ENCODE measurements around the gene GABARAPL1.

Gene GABARAPL1

GRCh38 chr12:10196210-10196609 lies 16.5 kb upstream of the GABARAPL1 start:
- no peak for TF ChIP-seq RAD21 (IDR thresholded peaks at IDR 0.05; ENCODE audit: low read depth)
- TF ChIP-seq NFIC (IDR thresholded peaks at IDR 0.05) = no peak
- no peak for TF ChIP-seq ZBTB7A (IDR thresholded peaks at IDR 0.05; ENCODE audit: low read depth)
- TF ChIP-seq TAF1 (IDR thresholded peaks at IDR 0.05; ENCODE audit: low read depth) = no peak
- no peak for TF ChIP-seq YY1 (IDR thresholded peaks at IDR 0.05; ENCODE audit: low read depth)
- TF ChIP-seq MAX (IDR thresholded peaks at IDR 0.05) = no peak
- TF ChIP-seq CEBPB (IDR thresholded peaks at IDR 0.05) = no peak
- no peak for TF ChIP-seq FOXM1 (IDR thresholded peaks at IDR 0.05; ENCODE audit: borderline replicate concordance, low read depth)
- TF ChIP-seq TEAD4 (IDR thresholded peaks at IDR 0.05) = no peak
- no peak for TF ChIP-seq USF1 (IDR thresholded peaks at IDR 0.05)

- TF ChIP-seq YY1 (IDR thresholded peaks at IDR 0.05; ENCODE audit: low read depth) (no peak), FOXM1 (IDR thresholded peaks at IDR 0.05; ENCODE audit: borderline replicate concordance, low read depth) (no peak), CEBPB (IDR thresholded peaks at IDR 0.05) (no peak), ZBTB7A (IDR thresholded peaks at IDR 0.05; ENCODE audit: low read depth) (no peak), TCF12 (IDR thresholded peaks at IDR 0.05; ENCODE audit: low read depth) (no peak), RAD21 (IDR thresholded peaks at IDR 0.05; ENCODE audit: low read depth) (no peak), EP300 (IDR thresholded peaks at IDR 0.05; ENCODE audit: borderline replicate concordance) (no peak), EGR1 (IDR thresholded peaks at IDR 0.05) (no peak), REST (IDR thresholded peaks at IDR 0.05; ENCODE audit: low read depth) (no peak), NFIC (IDR thresholded peaks at IDR 0.05) (no peak), TAF1 (IDR thresholded peaks at IDR 0.05; ENCODE audit: low read depth) (no peak), TEAD4 (IDR thresholded peaks at IDR 0.05) (no peak), CREB1 (IDR thresholded peaks at IDR 0.05; ENCODE audit: low read depth) (no peak), MAX (IDR thresholded peaks at IDR 0.05) (no peak), USF1 (IDR thresholded peaks at IDR 0.05) (no peak)
Observed at GRCh38 chr12:10197879-10198278, 14.8 kb upstream of the GABARAPL1 start.

GRCh38 chr12:10205220-10205807 lies 7.4 kb upstream of the GABARAPL1 start:
- TF ChIP-seq CEBPB (IDR thresholded peaks at IDR 0.05) = no peak
- no peak for TF ChIP-seq REST (IDR thresholded peaks at IDR 0.05; ENCODE audit: low read depth)
- TF ChIP-seq CREB1 (IDR thresholded peaks at IDR 0.05; ENCODE audit: low read depth) = no peak
- TF ChIP-seq MAX (IDR thresholded peaks at IDR 0.05) = no peak
- TF ChIP-seq TAF1 (IDR thresholded peaks at IDR 0.05; ENCODE audit: low read depth) = no peak
- TF ChIP-seq TEAD4 (IDR thresholded peaks at IDR 0.05) = no peak
- TF ChIP-seq EGR1 (IDR thresholded peaks at IDR 0.05) = no peak
- no peak for TF ChIP-seq USF1 (IDR thresholded peaks at IDR 0.05)
- TF ChIP-seq YY1 (IDR thresholded peaks at IDR 0.05; ENCODE audit: low read depth) = no peak
- TF ChIP-seq NFIC (IDR thresholded peaks at IDR 0.05) = no peak
- no peak for TF ChIP-seq ZBTB7A (IDR thresholded peaks at IDR 0.05; ENCODE audit: low read depth)
- no peak for TF ChIP-seq TCF12 (IDR thresholded peaks at IDR 0.05; ENCODE audit: low read depth)

- TF ChIP-seq CREB1 (IDR thresholded peaks at IDR 0.05; ENCODE audit: low read depth) = no peak
Observed at GRCh38 chr12:10207136-10207535, 5.5 kb upstream of the GABARAPL1 start.

GRCh38 chr12:10210225-10210624 lies 2.5 kb upstream of the GABARAPL1 start:
- TF ChIP-seq TEAD4 (IDR thresholded peaks at IDR 0.05) (no peak), CEBPB (IDR thresholded peaks at IDR 0.05) (no peak), USF1 (IDR thresholded peaks at IDR 0.05) (no peak), YY1 (IDR thresholded peaks at IDR 0.05; ENCODE audit: low read depth) (no peak)
